GM18867 (cell line): Measurements from ENCODE around the gene CRY2.

Source experiments
- ATAC-seq: cut with Tn5 transposase; IDR thresholded peaks from one replicate; pipeline ENCODE4 v1.9.1; 2021; ENCODE audit warnings: mild to moderate bottlenecking, moderate library complexity; ENCODE audit not compliant: unreplicated experiment

CRY2 gene

GRCh38 chr11:45928535-45929215, 81.4 kb downstream of the CRY2 start:
- no peak for ATAC-seq

- no peak for ATAC-seq
Observed at GRCh38 chr11:45929486-45930030, 82.3 kb downstream of the CRY2 start.

GRCh38 chr11:45930031-45930794, 82.9 kb downstream of the CRY2 start:
- ATAC-seq, result peak; percentile 95

- ATAC-seq, result no peak
Observed at GRCh38 chr11:45930951-45931570, 83.8 kb downstream of the CRY2 start.

GRCh38 chr11:45931739-45932138, 84.5 kb downstream of the CRY2 start:
- no peak for ATAC-seq

GRCh38 chr11:45932217-45932616, 84.9 kb downstream of the CRY2 start:
- ATAC-seq, result no peak
